EH (cell line): ENCODE data around the gene ROBO2.

Experiments
- DNase-seq: peaks from one replicate; pipeline ENCODE4 v3.0.0-alpha.2; 2015; ENCODE audit warnings: low read depth

The ROBO2 gene

GRCh38 chr3:77039606-77040171 lies at the start of gene ROBO2:
ROBO2 (plus strand) TSS chr3:77040099; CDS start chr3:77040786, 687 bp downstream.
- peak; percentile 9 for DNase-seq

GRCh38 chr3:76990606-76991005 lies 49.3 kb upstream of the ROBO2 start:
- no peak for DNase-seq

GRCh38 chr3:76991165-76991564 lies 48.7 kb upstream of the ROBO2 start:
- no peak for DNase-seq

GRCh38 chr3:76997733-76998132 lies 42.2 kb upstream of the ROBO2 start:
- no peak for DNase-seq

GRCh38 chr3:76998555-76998954 lies 41.3 kb upstream of the ROBO2 start:
- no peak for DNase-seq

GRCh38 chr3:77001062-77001701 lies 38.7 kb upstream of the ROBO2 start:
- no peak for DNase-seq

- DNase-seq: no peak
Observed at GRCh38 chr3:77014226-77014625, 25.7 kb upstream of the ROBO2 start.

GRCh38 chr3:77025471-77025870 lies 14.4 kb upstream of the ROBO2 start:
- no peak for DNase-seq

GRCh38 chr3:77026904-77027634 lies 12.8 kb upstream of the ROBO2 start:
- DNase-seq: no peak

- no peak for DNase-seq
Observed at GRCh38 chr3:77028005-77028404, 11.9 kb upstream of the ROBO2 start.

- DNase-seq: peak; percentile 81
Observed at GRCh38 chr3:77038468-77038929, 1.4 kb upstream of the ROBO2 start.

GRCh38 chr3:77038930-77039605 lies 831 bp upstream of the ROBO2 start:
- DNase-seq: peak; percentile 1

GRCh38 chr3:77040216-77040615 lies 317 bp downstream of the ROBO2 start:
- DNase-seq: no peak

- DNase-seq: no peak
Observed at GRCh38 chr3:77040926-77041722, 1.2 kb downstream of the ROBO2 start.

- no peak for DNase-seq
Observed at GRCh38 chr3:77041811-77042210, 1.9 kb downstream of the ROBO2 start.

GRCh38 chr3:77042343-77042742 lies 2.4 kb downstream of the ROBO2 start:
- DNase-seq: no peak

GRCh38 chr3:77042882-77043281 lies 3.0 kb downstream of the ROBO2 start:
- no peak for DNase-seq

GRCh38 chr3:77045686-77046085 lies 5.8 kb downstream of the ROBO2 start:
- no peak for DNase-seq

- no peak for DNase-seq
Observed at GRCh38 chr3:77048186-77048585, 8.3 kb downstream of the ROBO2 start.

GRCh38 chr3:77051591-77051990 lies 11.7 kb downstream of the ROBO2 start:
- no peak for DNase-seq

- no peak for DNase-seq
Observed at GRCh38 chr3:77052051-77052501, 12.2 kb downstream of the ROBO2 start.
